Measurements from ENCODE around the gene TMEM59.
"Not testable (repeated sequence)": the region's sequence is repeated elsewhere in the genome, so short reads cannot be mapped to it uniquely, and the experiment has no call there.

TMEM59 gene

DNA sequence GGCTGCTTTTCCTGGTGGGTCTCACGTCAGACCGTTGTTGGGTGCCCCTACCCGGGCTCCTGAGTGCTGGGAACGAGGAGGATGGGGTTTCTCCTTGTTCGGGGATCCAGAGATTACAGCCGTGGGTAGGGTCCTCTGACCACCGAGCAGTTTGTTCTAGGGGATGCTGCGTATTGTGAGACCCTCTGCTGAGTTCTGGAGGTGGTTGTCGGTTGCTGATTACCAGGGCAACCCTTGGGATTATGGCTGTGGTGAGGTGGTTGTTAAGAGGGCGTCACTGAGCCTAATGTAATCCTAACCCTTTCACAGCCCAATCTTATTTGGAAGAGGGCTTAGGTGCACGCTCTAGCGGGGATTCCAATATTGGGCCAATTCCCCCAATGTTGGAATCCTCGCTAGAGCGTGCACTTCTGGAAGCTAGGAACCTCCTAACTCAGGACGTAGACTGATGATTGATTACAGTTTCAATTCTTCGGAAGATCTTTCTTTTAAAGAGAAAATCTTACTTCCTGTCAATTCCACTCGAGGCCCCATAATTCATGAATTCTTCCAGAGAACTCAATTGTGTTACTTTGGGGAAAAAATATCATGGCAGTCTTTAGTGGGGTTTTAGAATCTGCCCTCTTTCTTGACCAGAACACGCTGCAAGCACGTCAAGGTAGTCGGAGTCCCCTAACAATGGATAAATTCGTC is 887 bp upstream of the TMEM59 start:
- DNase-seq (ENCODE audit: low spot score) = peak; percentile 30

DNA sequence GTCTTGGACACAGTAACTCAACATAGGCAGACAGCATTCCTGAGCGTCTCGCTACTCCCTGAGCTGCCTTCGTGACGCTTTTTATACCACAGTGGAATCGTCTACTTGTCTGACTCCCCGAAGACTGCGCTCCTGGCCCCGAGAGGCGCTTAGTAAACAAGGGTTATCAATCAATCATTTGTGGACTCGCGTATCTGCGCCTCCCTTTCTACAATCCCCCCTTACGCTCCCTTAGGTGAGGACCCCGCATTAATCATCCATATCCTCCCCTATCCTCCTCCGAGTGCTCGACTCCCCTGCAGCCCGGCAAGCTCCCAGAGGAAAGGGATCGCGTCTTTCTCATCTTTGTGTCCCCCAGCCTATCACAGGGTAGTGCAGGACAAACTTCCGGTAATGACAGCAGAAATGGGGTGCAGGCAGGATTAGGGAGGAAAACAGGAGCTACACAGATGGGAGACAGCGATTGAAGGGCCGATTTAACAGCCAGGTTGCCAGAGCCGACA is 522 bp downstream of the TMEM59 start:
- DNase-seq (ENCODE audit: low spot score) = peak; percentile 61

DNA sequence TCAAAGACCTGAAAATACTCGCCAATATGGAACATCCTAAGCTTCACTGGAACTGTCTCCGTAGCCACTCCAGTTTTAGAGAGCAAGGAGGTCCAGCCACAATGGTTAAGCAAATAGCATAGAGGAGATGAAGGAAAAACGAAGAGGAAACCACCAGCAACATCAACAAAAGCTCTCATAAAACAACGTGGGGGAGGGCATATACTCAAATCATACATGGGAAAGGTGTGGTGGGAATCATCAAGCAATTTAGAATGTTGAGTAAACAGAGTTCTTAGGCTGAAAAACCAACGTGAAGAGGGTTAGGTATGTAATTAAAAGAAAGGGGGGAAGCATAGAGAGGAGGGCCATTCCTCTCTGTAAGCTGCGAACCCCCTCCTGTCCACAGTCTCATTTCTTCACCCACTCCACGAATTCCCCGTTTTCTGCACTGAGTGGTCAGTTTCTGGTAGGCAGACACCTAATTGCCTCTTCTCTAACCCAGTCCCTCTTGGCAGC is 1.0 kb downstream of the TMEM59 start:
- DNase-seq (ENCODE audit: low spot score) = no peak

DNA sequence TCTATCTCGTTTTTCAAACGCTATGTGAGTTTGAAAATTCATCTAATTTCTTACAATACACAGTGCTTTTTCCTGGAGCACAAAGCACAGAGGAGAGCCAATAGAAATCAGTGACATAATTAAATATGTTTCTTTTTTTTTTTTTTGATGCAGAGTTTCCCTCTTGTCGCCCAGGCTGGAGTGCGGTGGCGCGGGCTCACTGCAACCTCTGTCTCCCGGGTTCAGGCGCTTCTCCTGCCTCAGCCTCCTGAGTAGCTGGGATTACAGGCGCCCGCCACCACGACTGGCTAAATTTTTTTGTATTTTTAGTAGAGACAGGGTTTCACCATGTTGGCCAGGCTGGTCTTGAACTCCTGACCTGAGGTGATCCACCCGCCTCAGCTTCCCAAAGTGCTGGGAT is 2.6 kb downstream of the TMEM59 start:
- DNase-seq (ENCODE audit: low spot score) = not testable (repeated sequence)

DNA sequence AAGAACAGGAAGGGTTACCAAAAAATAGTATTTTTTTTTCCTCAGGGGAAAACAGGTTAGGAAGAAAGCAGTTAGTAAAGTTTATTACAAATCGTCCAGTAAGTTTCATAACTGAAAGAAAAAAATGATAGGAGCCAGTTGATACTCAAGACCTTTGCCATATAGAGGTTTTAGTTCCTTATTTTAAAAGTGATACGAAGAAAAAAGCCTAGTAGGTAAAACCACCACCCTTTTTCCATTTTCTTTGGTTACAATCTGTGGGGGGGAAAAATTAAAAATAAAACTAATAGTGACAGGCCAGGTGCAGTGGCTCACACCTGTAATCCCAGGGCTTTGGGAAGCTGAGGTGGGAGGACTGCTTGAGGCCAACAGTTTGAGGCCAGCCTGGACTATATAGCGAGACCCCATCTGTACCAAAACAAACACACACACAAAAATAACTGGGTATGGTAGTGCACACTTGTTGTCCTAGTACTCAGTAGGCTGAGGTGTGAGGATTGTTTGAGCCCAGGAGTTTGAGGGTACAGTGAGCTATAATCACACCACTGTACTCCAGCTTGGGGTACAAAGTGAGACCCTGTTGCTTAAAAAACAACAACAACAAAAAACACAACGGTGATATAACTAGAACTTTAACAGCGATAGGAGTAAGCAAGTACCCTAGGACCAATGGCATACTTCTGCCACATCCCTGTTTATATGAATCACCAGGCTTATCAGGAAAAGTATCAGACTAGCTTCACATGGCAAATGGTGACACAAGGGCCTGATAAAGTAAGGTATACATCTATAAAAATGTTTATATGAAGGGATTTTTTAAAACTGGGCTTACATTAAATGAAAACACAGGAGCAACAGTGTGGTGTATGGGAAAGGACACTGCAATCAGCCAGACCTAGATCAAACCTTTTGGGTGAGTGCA is 5.4 kb downstream of the TMEM59 start:
- DNase-seq (ENCODE audit: low spot score) = no peak

DNA sequence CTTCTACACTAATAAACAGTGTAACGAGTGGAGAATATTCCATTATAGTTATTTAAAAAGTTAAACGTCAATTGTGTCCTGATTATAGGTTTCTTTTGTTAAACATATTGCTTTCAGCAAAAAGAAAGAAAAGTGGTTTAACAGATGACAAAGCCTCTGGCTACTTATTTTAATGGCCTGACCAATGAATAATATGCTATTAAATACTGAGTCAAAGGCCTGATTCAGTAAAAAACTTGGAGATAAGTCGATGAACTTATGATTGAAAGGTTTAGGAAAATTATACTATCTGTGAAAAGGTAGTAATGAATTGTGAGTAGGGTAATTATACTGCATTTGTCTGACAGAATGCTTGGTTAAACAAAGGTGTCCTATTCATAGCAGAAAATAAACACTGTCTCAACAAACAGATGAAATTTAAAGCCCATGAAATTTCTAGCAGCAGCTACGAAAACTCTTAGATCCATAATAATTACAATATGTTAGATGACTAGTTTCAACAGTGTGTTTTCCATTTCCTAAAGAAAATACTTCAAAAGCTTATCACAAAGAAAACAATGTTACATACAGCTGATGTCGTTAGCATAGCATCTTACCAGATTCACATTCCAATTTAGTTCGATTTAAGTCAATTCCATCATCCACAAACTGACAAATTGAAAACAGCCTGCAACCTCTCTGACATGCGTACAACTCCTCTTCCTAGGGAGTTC is 6.2 kb downstream of the TMEM59 start:
- DNase-seq (ENCODE audit: low spot score) = no peak

DNA sequence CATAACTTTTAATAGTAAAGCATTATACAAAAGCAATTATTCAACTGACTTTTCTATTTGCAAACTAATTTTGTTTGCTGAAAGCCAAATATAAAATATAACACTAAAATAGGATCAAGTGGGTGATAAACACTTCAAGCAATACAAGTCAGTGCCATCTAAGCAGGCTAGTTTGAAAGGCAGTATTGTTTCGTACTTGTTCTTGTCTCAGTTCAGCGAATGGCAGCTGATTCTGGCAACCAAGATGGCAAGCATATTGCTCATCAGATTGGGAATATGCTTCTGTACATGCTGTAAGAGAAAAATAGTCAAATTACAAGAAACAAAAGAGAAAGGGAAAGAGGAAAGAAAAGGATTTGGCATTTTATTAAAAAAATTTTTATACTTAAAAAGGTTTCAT is 7.5 kb downstream of the TMEM59 start:
- DNase-seq (ENCODE audit: low spot score) = no peak

DNA sequence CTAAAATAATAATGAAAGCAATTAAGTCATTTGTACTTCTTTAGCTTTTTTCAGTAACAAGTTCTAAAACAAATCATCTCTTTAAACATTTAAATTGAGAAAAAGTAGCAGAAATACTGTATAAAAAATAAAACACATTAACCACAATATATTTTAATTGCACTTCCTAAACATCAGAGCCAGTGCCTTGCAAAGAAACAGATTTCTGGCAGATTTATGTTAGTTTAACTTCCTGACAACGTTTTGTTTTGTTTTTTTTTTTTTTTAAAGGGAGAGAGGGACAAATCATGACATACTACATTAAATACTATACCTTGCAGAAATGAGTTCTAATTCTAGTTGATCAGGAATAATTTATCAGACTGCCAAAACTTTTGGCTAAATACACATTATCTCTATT is 11.2 kb downstream of the TMEM59 start:
- DNase-seq (ENCODE audit: low spot score) = no peak

DNA sequence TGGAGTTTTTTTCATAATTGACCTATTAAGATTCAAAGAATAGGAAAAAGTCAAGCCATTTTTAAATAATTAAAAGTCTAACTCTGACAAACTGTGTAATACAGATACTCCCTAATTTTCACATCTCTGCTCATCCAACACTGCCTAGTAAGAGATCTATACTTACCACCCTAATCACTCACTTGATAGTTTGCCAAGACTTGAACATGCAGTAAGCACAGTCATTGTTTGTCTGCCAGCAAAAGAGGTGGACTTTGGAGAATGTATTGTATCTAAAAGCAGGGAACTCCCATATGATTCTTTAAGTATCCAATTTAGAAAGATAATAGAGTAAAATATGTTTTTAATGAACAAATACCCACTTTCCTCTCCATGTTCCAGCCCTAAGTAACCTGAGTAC is 15.5 kb downstream of the TMEM59 start:
- no peak for DNase-seq (ENCODE audit: low spot score)

DNA sequence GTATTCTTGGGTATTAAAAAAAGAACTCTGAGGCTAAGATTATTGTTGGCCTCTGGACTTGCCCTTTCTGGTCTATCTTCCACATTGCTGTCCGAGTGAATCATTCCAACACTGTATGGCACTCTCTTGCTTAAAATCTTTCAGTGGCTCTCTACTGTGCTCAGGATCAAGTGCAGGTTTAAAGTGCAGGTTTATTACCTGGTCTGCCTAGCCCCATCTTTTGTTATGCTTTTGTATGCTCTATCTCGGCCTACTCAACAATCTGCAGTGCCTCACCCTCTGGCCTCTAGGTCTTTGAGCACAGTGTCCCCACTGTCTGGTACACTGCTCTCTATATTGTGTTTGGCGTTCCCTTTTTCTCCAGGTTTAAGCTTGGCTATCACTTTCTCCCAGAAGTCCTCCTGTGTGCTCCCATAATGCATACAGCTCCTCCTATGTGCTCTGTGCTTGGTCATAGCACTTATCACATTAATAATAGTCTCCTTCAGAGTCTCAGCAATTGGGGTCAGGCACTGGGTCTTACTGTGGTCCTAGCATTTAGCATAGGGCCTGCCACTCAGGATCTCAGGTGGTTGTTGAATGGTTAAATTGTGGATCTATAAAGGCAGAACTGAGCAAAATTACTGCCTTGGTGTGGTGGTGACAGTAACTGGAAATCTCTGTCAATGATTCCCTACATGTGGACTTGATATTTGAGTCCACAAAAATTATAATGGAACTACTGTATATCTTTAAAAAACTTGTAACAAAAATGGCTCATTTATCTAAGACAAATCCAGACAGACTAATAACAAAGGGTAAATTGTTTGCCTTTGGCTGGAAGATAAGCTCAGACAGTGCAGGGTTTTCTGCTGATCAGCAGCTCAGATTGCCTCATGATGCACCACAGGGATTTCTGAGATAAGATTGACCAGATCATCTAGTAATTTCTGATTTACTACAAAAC is 24.4 kb downstream of the TMEM59 start:
- no peak for DNase-seq (ENCODE audit: low spot score)

DNA sequence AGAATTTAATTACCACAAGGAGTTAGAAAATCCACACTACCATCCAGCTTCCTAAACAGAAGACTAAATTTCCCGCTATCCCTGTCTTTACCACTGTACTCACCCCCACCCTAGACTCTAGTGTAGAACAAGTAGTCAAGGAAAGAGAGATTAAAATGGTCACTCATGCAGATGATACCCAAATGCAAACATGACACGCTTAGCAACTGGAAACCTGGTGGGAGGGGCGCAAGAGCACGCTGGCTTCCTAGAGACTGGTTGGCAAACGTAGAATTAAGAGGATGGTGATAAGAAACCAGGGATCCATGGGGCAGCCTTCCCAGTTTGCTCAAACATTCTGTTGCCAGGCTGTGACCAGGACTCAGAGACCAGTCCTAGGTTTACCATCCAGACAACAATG is 25.2 kb downstream of the TMEM59 start:
- no peak for DNase-seq (ENCODE audit: low spot score)

DNA sequence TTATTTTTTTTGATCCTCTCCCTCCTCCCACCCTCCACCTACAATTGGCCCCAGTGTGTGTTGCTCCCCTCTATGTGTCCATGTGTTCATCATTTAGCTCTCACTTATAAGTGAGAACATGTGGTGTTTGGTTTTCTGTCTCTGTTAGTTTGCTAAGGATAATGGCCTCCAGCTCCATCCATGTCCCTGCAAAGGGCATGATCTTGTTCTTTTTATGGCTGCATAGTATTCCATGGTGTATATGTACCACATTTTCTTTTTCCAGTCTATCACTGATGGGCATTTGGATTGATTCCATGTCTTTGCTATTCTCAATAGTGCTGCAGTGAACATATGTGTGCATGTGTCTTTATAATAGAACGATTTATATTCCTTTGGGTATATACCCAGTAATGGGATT is 28.2 kb downstream of the TMEM59 start:
- not testable (repeated sequence) for DNase-seq (ENCODE audit: low spot score)

DNA sequence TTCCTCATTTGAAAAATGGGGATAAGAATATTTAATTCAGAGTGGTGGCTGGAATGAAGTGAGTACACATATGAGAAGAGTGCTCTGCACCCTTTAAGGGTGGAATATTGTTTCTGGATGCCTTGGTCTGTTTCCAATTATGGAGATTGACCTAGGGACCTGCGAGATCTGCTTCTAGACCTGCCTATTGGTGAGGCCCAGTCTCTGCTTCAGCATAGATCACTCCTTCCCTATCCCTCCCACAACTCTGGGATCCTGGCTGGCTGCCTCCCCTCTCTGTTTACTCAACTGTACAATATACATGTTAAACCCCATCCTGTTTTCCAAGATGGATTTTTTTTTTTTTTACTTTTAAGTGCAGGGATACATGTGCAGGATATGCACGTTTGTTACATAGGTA is 28.6 kb downstream of the TMEM59 start:
- DNase-seq (ENCODE audit: low spot score) = no peak

DNA sequence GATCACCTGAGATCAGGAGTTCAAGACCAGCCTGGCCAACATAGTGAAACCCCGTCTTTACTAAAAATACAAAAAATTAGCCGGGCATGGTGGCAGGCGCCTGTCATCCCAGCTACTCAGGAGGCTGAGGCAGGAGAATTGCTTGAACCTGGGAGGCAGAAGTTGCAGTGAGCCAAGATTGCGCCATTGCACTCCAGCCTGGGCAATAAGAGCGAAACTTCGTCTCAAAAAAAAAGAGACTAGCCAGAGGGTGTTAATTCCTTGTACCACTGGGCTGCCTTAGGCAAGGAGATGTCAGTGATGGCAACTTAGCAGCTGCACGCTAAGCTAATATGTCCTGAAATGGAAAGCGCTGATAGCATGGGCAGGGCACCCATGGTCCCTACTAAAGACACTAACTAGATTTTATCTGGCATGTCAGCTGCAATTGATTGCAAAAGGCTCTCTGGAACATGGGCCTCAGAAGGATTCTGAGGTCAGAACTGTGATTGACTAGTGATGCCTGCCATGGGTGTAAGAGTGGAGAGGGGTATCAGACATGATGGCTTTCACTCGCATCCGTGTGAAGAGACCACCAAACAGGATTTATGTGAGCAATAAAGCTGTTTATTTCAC is 33.3 kb downstream of the TMEM59 start:
- DNase-seq (ENCODE audit: low spot score) = not testable (repeated sequence)

DNA sequence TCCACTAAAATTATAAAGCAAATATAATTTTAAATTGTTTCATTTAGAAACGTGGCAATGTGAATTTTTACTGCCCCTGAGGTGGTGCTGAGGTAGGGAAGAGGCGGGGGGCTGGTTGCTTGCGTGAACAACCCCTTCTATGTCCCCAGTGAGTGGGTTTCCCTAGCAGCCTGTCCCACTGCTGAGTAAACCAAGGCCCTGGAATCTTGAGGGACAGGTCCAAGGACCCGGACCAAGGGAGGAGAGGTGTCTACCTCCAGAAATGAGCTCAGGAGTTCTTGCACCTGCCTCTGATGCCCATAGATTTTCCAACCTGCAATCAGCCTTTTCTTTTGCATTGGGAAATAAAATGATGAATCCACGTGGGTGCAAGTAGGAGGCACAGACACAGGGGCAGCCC is 34.4 kb downstream of the TMEM59 start:
- no peak for DNase-seq (ENCODE audit: low spot score)

DNA sequence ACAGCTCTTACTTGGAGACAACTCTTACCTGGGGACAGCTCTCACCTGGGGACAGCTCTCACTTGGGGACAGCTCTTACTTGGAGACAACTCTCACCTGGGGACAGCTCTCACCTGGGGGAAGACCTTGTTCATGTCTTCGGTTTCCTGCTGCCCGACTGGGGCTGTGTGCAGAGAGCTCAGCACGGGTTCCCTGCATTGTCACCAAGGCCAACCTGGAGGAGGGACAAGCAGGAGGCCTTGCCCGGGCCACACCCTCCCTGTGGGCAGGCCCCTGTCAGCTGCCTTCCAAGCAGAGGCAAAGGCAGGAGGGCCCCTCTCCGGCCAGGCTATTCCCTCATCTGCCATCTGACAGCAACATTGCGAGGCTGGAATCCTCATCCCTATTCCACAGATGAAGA is 35.0 kb downstream of the TMEM59 start, which contains the start of gene LDLRAD1:
Gene LDLRAD1 (minus strand): TSS at position 208 of the 400 bp plus-strand sequence. CDS start 74 bp downstream, at position 134.
- no peak for DNase-seq (ENCODE audit: low spot score)

DNA sequence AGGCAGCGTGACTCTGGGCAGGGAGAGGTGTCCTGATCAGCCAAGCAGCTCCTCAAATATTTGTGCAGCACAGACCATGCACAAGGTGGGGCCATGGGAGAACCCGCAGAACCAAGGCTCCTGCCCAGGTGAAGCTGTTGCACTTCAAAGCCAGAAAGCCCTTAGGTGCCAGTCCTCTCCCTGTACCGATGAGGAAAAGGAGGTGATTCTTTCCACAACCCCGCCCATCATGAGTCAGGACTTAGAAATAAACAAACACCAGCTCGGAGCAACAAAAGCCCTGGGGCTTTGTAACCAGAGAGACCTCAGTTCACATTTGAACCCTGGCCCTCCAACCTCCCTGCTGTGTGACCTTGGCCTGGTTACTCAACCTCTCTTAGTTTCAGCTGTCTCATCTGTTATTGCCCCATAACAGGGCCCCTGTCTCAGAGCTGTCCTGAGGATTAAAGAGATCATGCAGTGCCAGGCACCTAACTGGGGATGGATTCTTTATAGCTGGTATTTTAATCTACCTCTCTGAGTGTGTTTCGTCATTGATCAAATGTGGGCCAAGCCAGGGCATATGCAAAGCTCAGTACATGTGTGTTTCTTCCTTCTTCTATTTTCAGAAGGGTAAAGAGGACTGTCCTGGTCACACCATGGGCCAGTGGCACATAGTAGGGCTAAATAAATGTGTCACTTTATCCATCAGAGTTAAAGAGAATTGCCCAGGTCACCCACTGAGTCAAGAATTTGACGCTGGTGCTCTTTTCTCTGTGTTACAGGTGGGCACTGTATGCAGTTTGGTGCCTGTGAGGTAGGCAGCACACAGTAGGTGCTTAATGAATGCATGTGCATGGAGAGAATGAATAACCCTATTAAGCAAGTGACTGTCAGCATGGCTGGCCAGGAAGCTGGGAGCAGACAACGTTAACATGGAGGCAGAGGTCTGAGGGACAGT is 36.4 kb downstream of the TMEM59 start:
- DNase-seq (ENCODE audit: low spot score) = peak; percentile 61

DNA sequence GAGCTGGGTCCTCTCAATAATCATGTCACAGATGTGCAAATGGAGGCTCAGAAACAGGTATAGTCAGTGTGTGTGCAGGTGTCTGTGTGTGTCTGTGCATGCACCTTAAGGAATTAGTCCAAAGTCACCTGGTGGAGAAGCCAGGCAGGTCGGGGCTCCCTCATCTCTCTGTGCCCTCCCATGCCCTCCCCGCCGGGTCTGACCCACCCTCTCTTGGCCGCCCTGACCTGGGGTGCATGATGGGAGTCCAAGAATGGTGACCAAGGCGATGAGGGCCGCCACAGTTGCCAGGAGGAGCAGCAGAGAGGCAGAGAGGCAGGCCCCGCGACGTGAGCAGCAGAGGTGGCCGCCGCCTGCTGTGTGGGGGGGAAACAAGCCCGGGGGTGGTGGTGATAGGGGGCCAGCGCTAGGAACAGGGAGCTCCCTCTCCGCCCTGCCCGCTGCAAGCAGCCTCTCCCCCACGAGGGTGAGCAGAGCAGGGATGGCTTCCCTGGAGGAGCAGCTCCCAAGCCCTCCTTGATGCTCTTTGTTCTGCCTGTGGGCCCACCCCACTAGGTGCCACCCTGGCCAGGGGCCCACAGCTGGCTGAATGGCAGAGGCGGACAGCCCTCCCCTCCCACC is 38.9 kb downstream of the TMEM59 start:
- DNase-seq (ENCODE audit: low spot score) = no peak

DNA sequence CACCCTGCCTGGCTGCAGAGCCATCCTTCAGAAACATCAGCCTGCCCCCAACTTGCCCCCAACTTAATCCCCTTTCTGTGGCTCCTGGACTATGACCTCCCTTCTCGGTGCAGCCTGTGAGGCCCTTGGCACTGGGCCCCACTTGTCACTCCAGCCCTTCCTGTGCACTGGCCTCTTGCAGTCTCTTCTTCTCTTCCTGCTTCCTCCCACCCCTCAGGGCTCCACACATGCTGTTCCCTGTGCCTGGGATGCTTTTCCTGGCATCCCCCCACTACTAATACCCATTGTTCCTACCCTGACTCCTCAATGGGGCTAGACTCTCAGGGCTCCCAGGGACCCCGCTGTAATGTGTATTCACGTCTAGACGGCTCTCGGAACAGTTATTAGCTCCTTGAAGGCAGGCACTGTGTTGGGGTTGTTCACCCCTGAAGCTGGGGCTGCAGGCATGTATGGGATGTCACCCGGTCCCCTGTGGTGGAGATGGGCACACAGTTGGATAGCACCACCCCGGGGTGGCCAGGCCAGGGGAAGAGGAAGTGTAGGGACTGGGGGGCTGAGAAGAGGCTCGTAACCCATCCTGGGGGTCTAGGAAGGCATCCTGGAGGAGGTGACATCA is 39.5 kb downstream of the TMEM59 start:
- no peak for DNase-seq (ENCODE audit: low spot score)
